Erythroblast (primary cell): ENCODE measurements around the gene NUDT14.

Source experiments
- GATA1 ChIP-seq: IDR thresholded peaks from 2 replicates; pipeline ENCODE4 v1.6.1; 2011; ENCODE audit warnings: low read depth, mild to moderate bottlenecking, control low read depth, low read length, moderate library complexity
- POLR2A ChIP-seq: IDR thresholded peaks from 2 replicates; pipeline ENCODE4 v1.6.1; 2011; ENCODE audit warnings: mild to moderate bottlenecking, low read length

GRCh38 chr14:105219043-105219612 lies 38.0 kb upstream of the NUDT14 start:
- TF ChIP-seq POLR2A (no peak), GATA1 (no peak)
